Activated T-cell treated with anti-CD3 and anti-CD28 coated beads, Interleukin-2, amount 50 U/mL, for 72 hours (primary cell): ENCODE measurements around the gene EPC1. TPM values are rescaled to one million over a fixed set of nuclear protein-coding genes. Genes with fewer than 3 reads are reported as not detected.
A peak's percentile ranks its signal among the peaks of the same experiment; 100 is the strongest.

ENCODE experiments used
- ATAC-seq, 2 donors: fragments of 150-1000 bp; cut with Tn5 transposase; replicated peaks in 1 of 2; 2 replicates each; pipeline ENCODE4 v1.10.0; 2021; ENCODE audit warnings: moderate library complexity in 2 of 2, mild to moderate bottlenecking in 1 of 2
- DNase-seq, 2 donors: peaks; one replicate each; pipeline ENCODE4 v3.0.0; 2021 to 2022; ENCODE audit warnings: mixed read lengths in 1 of 2
- H3K27ac Mint-ChIP-seq: one replicate; pipeline ENCODE4 v1.8.0; 2022; ENCODE audit warnings: mild to moderate bottlenecking, moderate library complexity, mixed read lengths
- H3K27me3 Mint-ChIP-seq: one replicate; pipeline ENCODE4 v1.8.0; 2022; ENCODE audit warnings: low read depth, mixed read lengths
- H3K36me3 Mint-ChIP-seq, 2 donors: one replicate each; pipeline ENCODE4 v1.8.0; 2022; ENCODE audit warnings: mixed read lengths in 2 of 2, mild to moderate bottlenecking in 1 of 2; ENCODE audit not compliant: insufficient read depth in 2 of 2
- H3K4me1 Mint-ChIP-seq: one replicate; pipeline ENCODE4 v1.8.0; 2022; ENCODE audit warnings: low read depth, mixed read lengths
- H3K4me3 Mint-ChIP-seq, 2 donors: one replicate each; pipeline ENCODE4 v1.8.0; 2022; ENCODE audit warnings: mild to moderate bottlenecking in 2 of 2, mixed read lengths in 2 of 2, moderate library complexity in 2 of 2
- H3K9me3 Mint-ChIP-seq, 2 donors: one replicate each; pipeline ENCODE4 v1.8.0; 2022; ENCODE audit warnings: mixed read lengths in 2 of 2
- total RNA-seq, 2 donors: library from RNA; stranded (reverse); gene quantifications; one replicate each; pipeline ENCODE4 v1.2.3, GENCODE V29; 2022

EPC1 gene
- total RNA-seq, 2 donors from 2014 or later: 36.0 to 38.3 TPM

DNA sequence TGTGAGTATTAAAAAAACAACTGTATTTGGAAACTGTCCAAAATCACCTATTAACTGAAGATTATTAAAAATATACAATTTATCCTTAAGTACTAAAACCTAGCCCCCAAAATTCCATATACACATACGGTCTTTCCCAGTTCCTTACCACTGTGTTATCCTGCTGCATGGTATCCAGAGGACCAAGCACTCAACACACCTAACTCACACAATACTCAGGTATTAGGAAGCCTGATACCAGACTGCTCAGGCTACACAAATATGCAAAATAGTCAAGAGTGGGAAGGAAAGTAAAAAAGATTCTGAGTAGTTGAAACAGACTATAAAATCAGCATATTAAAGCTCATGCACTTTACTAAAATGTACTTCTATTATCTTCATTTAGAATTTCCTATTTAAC, 67.2 kb downstream of the EPC1 start:
- H3K4me3 Mint-ChIP-seq: no peak overlapping the region
- DNase-seq: no peak
- peaks cover 3 to 8% of the 10 kb centered on the region in 2 donors for H3K36me3 Mint-ChIP-seq
- no peaks in the 10 kb centered on the region for H3K27me3 Mint-ChIP-seq
- H3K4me1 Mint-ChIP-seq: peaks cover 12% of the 10 kb centered on the region
- H3K9me3 Mint-ChIP-seq: no peaks in the 10 kb centered on the region
- no peak for ATAC-seq
- no peak overlapping the region for H3K27ac Mint-ChIP-seq

DNA sequence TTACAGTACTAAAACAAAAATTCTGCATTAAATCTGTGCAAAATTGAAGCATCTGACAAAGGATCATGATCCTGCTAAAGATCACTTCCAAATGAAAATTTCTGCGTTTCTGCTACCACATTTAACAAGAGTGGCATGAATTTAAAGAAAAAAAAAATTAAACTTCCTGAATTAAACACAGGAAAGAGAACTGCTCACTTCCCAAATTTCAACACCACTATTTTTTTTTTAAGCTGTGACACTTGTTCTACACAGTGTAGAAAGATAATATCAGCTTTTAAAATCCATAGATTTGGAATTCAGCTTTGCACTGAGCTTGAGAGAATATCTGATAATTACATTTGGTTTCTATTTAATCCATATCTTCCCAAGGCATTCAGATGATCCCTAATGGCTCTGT, 73.6 kb downstream of the EPC1 start:
- no peak for DNase-seq
- H3K36me3 Mint-ChIP-seq: peaks cover 2 to 15% of the 10 kb centered on the region in 2 donors
- no peaks in the 10 kb centered on the region for H3K9me3 Mint-ChIP-seq
- no peaks in the 10 kb centered on the region for H3K4me1 Mint-ChIP-seq
- ATAC-seq: no peak
- no peak overlapping the region for H3K27ac Mint-ChIP-seq
- no peaks in the 10 kb centered on the region for H3K27me3 Mint-ChIP-seq
- no peak overlapping the region for H3K4me3 Mint-ChIP-seq

DNA sequence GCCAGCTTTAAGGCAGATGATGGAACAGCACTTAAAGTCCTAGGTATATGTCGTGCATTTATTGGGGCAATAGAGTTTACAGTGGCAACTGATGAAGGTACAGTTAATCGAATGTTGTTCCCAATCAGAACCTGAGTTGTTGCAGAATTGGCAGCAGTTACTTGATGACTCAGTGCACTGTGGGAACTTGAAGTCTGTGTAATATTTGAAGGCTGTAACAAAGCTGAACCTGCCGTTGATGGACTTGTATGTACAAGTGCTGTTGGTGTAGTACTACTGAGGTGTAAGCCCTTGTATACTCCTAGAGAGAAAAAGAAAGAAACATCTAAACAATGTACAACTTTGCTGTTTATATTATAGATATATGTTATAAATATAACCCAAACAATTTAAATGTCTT, 75.3 kb downstream of the EPC1 start:
- Mint-ChIP-seq H3K4me1 (no peaks in the 10 kb centered on the region), H3K27me3 (no peaks in the 10 kb centered on the region), H3K9me3 (no peaks in the 10 kb centered on the region), H3K4me3 (no peak overlapping the region), H3K36me3 (peaks cover 3 to 21% of the 10 kb centered on the region in 2 donors), H3K27ac (peak overlapping the region; percentile 93)
- DNase-seq: no peak
- no peak for ATAC-seq

DNA sequence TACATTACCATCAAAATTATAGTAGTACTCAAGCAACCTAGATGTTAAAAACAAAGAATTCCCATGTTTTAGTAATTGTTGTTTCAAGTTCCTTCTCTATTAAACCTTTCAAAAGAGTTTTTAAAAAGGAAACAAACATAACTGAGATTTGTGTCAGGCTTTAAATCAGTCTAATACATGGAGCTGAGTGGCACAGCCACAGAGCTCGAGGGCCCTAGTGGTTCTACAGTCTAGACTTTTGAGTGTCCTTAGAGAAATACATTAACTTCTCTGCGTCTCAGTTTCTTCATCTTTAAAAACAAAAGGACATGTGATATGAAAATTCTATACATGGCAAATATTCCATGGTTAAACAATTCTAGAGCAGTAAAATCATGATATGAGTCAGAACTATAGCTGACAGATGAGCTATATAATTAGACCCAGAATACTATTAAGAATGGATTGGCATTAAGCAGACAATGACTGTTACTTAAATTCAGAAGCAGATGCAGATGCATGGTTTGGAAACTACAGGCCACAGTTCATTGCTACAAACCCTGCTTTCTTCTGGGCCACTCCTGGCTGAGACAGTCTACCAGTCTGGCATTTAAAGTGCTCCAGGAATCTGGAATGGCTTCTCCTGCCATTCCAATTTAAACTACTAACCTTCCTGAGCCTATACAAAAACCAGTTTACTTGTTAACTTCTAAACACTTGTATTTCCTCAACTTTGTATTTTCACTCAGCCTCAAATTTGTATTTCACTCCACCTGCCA, 77.4 kb downstream of the EPC1 start:
- Mint-ChIP-seq H3K4me3 (no peak overlapping the region), H3K27me3 (no peaks in the 10 kb centered on the region), H3K9me3 (no peaks in the 10 kb centered on the region), H3K4me1 (no peaks in the 10 kb centered on the region), H3K27ac (peak overlapping the region; percentile 76), H3K36me3 (peaks cover 3 to 18% of the 10 kb centered on the region in 2 donors)
- no peak for ATAC-seq
- no peak for DNase-seq

DNA sequence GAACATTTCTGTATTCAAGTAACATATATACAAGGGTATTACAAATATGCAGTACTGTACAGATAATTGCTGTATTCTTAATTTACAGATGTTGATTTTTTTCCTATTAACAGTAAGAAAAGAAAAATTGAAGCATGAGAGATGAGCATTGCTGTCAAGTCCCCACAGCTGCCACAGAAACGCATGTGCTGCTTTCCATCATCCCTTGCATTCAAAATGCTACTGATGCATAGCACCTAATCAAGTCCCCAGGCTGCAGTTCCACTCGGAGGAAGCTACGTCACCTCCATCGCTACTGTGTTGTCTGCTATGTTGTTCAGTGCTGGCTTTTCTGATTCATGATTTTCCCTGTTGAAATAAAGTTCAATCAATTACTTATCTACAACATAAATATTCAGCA, 78.2 kb downstream of the EPC1 start:
- ATAC-seq (no peak), DNase-seq (no peak)
- peaks cover 3 to 17% of the 10 kb centered on the region in 2 donors for H3K36me3 Mint-ChIP-seq
- H3K4me1 Mint-ChIP-seq: no peaks in the 10 kb centered on the region
- no peak overlapping the region for H3K4me3 Mint-ChIP-seq
- H3K27me3 Mint-ChIP-seq: no peaks in the 10 kb centered on the region
- H3K9me3 Mint-ChIP-seq: no peaks in the 10 kb centered on the region
- no peak overlapping the region for H3K27ac Mint-ChIP-seq

DNA sequence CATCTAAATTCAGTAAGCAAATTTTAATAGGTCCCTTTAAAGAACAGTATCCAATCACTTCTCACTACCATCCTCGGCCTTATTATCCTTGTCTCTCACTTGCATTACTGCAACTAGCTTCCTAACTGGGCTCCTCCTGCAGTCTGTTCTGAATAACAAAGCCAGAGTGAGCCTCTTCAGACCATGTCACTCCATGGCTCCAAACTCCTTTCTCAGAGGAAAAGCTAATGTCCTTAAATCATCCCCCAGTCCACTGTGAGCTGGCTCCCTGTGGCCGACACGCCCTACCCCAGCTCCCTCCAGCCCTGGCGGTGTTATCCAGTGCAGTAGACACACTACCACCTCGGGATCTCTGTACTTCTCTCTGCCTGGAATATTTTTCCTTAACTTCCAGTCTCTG, 80.0 kb downstream of the EPC1 start:
- Mint-ChIP-seq H3K27ac (peak overlapping the region; percentile 72), H3K36me3 (peaks cover 3 to 17% of the 10 kb centered on the region in 2 donors), H3K27me3 (no peaks in the 10 kb centered on the region), H3K4me3 (no peak overlapping the region), H3K9me3 (no peaks in the 10 kb centered on the region), H3K4me1 (no peaks in the 10 kb centered on the region)
- DNase-seq (no peak), ATAC-seq (no peak)

DNA sequence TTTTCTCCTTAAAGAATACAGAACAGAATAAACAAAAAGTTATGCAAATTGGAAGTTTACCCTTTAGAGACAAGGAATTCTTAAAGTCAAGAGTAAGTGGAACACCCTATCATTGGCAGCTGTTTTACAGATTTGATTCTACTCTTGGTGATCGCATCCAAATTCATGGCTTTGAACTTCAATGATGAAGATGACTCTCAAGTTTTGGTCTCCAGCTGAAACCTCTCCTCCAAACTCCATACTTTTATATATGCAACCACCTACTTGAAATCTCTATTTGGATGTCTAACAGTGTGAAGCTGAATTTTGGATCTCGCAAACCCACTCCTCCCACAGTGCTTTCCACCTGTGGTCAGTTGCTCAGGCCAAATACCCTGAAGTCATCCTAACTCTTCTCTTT, 80.4 kb downstream of the EPC1 start:
- Mint-ChIP-seq H3K9me3 (no peaks in the 10 kb centered on the region), H3K4me1 (no peaks in the 10 kb centered on the region), H3K4me3 (no peak overlapping the region), H3K27me3 (no peaks in the 10 kb centered on the region), H3K27ac (peak overlapping the region; percentile 14), H3K36me3 (peaks cover 3 to 17% of the 10 kb centered on the region in 2 donors)
- ATAC-seq (no peak), DNase-seq (no peak)

DNA sequence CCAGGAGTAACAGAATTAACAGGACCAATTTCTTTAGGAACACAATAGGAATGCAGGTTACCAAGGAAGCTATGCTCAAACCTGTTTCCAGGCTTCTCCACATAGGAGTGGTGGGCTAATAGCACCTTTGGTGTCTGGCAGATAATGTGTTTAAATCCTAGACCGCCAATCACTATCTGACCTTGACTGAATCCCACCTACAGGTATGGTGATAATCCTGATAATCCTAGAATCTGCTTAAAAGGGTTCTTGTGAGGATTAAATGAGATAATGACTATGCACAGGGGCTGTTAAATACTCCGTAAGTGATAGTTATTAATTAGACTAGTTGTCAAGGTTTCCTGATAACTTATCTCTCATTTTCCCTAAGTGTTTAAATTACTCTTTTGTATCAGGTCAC, 81.2 kb downstream of the EPC1 start:
- Mint-ChIP-seq H3K9me3 (no peaks in the 10 kb centered on the region), H3K4me1 (no peaks in the 10 kb centered on the region), H3K36me3 (peaks cover 3 to 13% of the 10 kb centered on the region in 2 donors), H3K27me3 (no peaks in the 10 kb centered on the region), H3K4me3 (no peak overlapping the region), H3K27ac (no peak overlapping the region)
- ATAC-seq (no peak), DNase-seq (no peak)

DNA sequence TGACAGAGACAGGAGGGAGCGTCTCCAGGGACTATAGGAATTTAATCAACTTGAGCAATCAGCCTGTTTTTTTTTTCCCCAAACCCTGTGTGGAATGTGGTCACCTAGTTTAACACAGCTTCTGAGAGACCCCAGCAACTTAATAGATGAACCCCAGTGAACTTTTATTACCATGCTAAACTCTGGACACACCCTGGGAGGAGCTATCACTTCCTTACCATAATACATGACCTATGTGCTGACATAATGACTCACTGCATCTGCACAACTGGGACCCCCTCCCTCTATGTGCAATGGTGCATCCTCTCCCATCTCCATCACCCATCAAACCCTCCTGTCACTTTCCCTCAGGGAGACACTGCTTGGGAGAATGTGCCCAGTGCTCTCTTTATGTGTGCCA, 83.7 kb downstream of the EPC1 start:
- no peaks in the 10 kb centered on the region for H3K9me3 Mint-ChIP-seq
- H3K36me3 Mint-ChIP-seq: peaks cover 1 to 7% of the 10 kb centered on the region in 2 donors
- no peak overlapping the region for H3K27ac Mint-ChIP-seq
- no peaks in the 10 kb centered on the region for H3K4me1 Mint-ChIP-seq
- H3K27me3 Mint-ChIP-seq: no peaks in the 10 kb centered on the region
- no peak overlapping the region for H3K4me3 Mint-ChIP-seq
- peak; percentile 14 to 29 for ATAC-seq
- no peak for DNase-seq

DNA sequence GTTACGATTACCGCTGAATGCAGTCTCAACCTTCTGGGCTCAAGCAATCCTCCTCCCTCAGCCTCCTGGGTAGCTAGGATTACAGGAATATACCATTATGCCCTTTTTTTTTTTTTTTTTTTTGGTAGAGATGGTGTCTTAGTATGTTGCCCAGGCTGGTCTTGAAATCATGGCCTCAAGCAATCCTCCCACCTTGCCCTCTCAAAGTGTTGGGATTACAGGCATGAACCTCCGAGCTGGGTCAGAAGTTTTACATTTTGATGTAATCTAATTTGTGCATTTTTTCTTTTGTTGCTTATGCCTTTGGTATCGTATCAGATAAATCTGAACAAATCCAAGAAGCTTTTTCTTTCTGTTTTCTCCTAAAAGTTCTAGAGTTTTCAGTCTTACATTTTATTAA, 87.4 kb downstream of the EPC1 start:
- H3K27me3 Mint-ChIP-seq: no peaks in the 10 kb centered on the region
- ATAC-seq: no peak
- H3K36me3 Mint-ChIP-seq: no peaks in the 10 kb centered on the region

DNA sequence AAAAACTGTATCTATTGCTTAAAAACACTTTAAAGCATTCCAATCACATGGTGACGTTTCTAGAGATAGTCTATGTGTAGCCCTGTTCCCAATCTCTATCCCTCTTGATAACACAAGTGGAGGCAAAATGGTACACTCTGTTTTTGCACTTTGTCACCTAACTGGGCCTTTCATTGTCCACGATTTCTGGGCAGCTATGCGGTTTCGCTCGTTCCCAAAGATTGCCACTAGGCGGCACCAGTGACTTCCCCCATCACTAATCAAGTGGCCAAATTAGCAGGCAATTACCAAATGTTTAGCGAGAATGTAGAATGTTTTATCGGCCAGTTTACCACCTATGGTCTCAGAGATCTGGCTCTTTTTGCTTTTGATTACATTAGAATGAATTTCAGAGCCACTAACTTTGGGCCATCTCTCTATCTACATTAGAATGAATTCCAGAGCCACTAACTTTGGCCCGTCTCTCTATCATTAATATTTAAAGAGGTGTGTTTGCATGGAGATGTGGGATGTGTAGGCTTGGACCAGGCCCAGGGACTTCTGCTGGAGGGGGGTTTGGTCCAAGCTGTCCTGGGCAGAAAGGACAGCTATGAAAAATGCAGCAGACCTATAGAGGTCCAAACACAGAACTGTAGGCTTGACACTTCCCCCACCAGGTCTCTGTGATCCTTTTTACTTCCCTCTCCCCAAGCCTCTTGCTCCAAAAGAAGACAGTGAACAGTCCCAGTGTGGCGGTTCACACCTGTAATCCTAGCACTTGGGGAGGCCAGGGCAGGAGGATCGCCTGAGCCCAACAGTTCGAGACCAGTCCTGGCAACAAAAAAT, 90.1 kb downstream of the EPC1 start:
- Mint-ChIP-seq H3K27me3 (no peaks in the 10 kb centered on the region), H3K9me3 (no peaks in the 10 kb centered on the region), H3K4me3 (peak overlapping the region in 1 of 2 donors; percentile 0), H3K27ac (no peak overlapping the region), H3K4me1 (peaks cover 16% of the 10 kb centered on the region), H3K36me3 (no peaks in the 10 kb centered on the region)
- ATAC-seq (peak; percentile 49 to 57), DNase-seq (peak; percentile 60 to 71)

More for the DNA sequence above, 87.4 kb downstream of the EPC1 start:
- H3K9me3 Mint-ChIP-seq: no peaks in the 10 kb centered on the region
- no peak overlapping the region for H3K4me3 Mint-ChIP-seq
- H3K4me1 Mint-ChIP-seq: peaks cover 7% of the 10 kb centered on the region
- DNase-seq: no peak
- no peak overlapping the region for H3K27ac Mint-ChIP-seq

DNA sequence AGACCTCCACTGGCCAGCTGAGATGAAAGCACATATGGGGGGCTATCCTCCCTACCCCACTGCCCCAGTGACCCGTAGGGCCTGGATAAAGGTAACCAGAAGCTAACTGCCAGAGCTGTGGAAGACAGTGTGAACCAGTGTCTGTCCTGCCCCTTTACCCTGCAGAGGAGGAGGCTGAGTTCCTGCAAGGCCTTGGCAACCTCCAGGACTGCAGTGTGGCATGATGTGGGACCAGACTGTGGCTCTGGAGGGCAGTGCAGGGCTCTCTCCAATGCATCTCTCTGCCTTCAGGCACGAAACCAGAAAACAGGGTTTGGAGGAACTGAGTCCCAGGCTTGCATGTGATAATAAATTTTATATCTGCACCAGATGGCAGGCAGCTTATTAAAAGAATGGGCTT, 93.1 kb downstream of the EPC1 start:
- H3K36me3 Mint-ChIP-seq: no peaks in the 10 kb centered on the region
- DNase-seq (no peak), ATAC-seq (no peak)
- peaks cover 45% of the 10 kb centered on the region for H3K4me1 Mint-ChIP-seq
- no peak overlapping the region for H3K4me3 Mint-ChIP-seq
- H3K27me3 Mint-ChIP-seq: no peaks in the 10 kb centered on the region
- no peak overlapping the region for H3K27ac Mint-ChIP-seq
- H3K9me3 Mint-ChIP-seq: no peaks in the 10 kb centered on the region

DNA sequence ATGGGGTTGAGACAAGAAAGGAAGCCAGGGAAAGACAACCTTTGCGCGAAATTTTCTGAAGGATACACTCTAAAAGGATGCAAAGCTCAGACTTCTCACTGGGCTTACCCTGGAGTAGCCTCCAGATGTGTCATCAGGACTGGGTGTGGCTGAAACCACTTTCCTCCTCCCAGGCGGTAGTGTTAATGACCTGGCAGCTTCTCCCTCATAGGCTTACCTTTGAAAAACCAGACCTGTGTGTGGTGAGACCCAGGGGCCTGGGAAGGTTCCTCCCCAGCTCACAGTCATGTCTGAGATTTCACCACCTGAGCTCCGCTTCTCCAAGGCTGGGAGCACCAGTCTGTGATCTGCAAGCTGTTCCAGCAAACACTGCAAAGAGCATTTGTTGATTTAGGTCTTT, 93.7 kb downstream of the EPC1 start:
- Mint-ChIP-seq H3K9me3 (no peaks in the 10 kb centered on the region), H3K27ac (no peak overlapping the region), H3K27me3 (no peaks in the 10 kb centered on the region), H3K4me3 (no peak overlapping the region), H3K36me3 (no peaks in the 10 kb centered on the region), H3K4me1 (peaks cover 46% of the 10 kb centered on the region)
- DNase-seq (peak; percentile 16 to 25), ATAC-seq (peak; percentile 20 to 47)
